Choroid plexus epithelial cell (primary cell): ENCODE data around the gene GRK1.

Experiments
- DNase-seq: peaks from one replicate; pipeline ENCODE4 v3.0.0-alpha.2; 2010; ENCODE audit warnings: low read depth
- H3K4me3 ChIP-seq: 2 replicates; pipeline ENCODE4 v1.5.1; 2011; ENCODE audit warnings: low read depth, mild to moderate bottlenecking, control low read depth, low read length, moderate library complexity
- TF ChIP-seq, protein P1 (sequence below): conservative IDR thresholded peaks from 2 replicates; pipeline ENCODE4 v1.5.1; 2011; ENCODE audit warnings: low read depth, mild to moderate bottlenecking, control low read depth, inconsistent platforms, low read length, moderate library complexity

GRK1 gene

DNA sequence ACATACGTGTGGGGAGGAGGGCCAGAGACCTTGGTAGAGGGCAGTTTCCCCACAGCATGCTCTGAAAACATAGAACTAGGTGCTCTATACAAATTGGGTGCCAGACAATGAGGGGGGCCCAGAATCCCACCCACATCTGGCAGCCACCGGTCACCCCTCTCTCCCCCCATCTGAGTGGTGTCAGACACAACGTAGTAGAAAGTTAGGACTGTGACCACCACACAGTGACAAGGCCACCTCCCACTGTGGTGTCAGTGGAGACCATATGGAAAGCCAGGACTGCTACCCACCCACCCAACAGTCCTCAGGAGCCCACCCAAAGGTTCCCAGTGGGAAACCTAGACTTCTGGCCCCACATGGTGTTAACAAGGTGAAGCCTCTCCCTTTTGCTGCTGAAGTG is 7.0 kb upstream of the GRK1 start:
- TF ChIP-seq, protein P1, sequence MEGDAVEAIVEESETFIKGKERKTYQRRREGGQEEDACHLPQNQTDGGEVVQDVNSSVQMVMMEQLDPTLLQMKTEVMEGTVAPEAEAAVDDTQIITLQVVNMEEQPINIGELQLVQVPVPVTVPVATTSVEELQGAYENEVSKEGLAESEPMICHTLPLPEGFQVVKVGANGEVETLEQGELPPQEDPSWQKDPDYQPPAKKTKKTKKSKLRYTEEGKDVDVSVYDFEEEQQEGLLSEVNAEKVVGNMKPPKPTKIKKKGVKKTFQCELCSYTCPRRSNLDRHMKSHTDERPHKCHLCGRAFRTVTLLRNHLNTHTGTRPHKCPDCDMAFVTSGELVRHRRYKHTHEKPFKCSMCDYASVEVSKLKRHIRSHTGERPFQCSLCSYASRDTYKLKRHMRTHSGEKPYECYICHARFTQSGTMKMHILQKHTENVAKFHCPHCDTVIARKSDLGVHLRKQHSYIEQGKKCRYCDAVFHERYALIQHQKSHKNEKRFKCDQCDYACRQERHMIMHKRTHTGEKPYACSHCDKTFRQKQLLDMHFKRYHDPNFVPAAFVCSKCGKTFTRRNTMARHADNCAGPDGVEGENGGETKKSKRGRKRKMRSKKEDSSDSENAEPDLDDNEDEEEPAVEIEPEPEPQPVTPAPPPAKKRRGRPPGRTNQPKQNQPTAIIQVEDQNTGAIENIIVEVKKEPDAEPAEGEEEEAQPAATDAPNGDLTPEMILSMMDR, result no peak
- no peak for DNase-seq
- no peak overlapping the region for H3K4me3 ChIP-seq

DNA sequence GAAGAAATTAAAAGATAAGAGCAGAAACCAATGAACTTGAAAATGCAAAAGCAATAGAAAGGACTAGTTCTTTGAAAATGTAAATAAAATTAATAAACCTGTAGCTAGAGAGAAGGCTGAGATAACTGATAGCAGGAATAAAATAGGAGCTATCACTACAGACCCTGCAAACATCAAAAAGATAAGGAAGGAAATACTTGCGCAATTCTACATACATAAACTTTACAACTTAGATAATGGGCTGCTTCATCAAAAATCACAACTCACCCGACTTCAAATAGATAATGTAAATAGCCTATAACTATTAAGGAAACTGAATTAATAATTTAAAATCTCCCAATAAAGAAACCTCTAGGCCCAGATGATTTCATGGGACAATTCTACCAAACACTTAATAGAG is 5.5 kb upstream of the GRK1 start:
- TF ChIP-seq, protein P1, result no peak
- H3K4me3 ChIP-seq, result no peak overlapping the region
- no peak for DNase-seq

DNA sequence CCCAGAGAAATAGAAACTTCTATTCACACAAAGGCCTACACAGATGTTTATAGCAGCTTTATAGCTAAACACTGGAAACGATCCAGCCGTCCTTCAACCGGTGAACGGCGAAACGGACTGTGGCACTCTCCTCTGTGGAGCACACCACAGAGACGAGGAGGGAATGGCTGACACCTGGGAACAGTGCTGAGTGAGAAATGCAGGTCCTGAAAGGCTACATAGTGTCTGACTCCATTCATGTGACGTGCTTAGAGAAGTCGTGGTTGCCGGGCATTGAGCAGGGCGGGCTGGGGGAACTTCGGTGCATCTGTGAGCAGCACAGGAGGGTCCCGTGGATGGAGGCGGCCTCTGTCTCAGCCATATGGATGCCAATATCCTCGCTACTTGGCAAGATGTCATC is 3.1 kb upstream of the GRK1 start:
- TF ChIP-seq, protein P1, result no peak
- no peak for DNase-seq
- no peak overlapping the region for H3K4me3 ChIP-seq

DNA sequence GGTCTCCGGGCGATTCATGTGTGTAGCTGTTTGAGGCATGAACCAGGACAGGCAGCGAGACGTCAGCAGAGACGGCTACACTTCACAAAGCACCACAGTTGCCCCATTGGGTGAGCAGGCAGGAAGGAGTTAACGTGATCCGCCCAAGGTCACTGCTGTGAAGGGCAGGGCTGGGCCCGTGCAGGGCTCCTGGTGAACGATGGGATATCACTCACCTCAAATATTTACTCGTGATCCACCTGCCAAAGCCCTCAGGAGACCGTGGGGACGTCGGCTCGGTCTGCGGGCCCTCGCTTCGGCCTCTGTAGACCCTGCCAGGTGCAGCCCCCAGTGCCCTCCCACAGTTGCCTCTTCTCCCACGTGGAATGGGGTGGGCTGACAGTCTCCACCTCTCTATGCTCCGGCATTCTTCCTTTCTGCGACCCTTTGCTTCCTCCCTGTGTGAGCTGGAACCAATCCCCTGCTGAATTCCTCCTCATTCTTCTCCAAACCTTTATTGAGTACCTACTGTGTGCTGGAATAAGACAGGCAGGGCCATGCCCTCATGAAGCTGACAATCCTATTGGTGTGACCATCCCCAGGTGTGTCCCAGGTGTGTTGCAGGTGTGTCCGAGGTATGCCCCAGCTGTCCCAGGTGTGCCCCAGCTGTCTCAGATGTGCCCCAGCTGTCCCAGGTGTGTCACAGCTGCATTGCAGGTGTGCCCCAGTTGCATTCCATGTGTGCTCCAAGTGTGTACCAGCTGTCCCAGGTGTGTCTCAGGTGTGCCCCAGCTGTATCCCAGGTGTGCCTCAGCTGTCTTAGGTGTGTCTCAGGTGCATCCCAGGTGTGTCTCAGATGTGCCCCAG is 2.0 kb upstream of the GRK1 start:
- DNase-seq, result no peak
- H3K4me3 ChIP-seq, result no peak overlapping the region
- TF ChIP-seq, protein P1, result no peak

DNA sequence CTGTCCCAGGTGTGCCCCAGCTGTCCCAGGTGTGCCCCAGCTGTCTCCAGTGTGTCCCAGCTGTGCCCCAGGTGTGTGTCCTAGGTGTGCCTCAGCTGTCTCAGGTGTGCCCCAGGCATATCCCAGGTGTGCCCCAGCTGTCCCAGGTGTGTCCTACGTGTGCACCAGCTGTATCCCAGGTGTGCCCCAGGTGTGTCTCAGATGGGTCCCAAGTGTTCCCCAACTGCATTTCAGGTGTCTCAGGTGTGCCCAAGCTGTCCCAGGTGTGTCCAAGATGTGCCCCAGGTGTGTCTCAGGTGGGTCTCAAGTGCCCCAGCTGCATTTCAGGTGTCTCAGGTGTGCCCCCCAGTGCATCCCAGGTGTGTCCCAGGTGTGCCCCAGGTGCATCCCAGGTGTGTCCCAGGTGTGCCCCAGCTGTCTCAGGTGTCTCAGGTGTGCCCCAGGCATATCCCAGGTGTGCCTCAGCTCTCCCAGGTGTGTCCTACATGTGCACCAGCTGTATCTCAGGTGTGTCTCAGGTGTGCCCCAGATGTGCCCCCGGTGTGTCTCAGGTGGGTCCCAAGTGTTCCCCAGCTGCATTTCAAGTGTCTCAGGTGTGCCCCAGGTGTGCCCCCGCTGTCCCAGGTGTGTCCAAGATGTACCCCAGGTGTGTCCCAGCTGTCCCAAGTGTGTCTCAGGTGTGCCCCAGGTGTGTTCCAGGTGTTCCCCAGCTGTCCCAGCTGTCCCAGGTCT is 1.3 kb upstream of the GRK1 start:
- H3K4me3 ChIP-seq, result no peak overlapping the region
- no peak for DNase-seq
- TF ChIP-seq, protein P1, result no peak

DNA sequence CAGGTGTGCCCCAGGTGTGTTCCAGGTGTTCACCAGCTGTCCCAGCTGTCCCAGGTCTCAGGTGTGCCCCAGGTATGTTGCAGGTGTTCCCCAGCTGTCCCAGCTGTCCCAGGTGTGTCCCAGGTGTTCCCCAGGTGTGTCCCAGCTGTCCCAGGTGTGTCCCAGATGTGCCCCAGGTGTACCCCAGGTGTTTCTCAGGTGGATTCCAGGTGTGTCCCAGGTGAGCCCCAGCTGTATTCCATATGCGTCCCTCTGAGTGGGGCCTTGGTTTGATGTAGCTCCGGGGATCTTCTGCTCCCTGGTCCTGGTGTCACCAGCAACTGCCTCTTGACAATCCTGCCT is 719 bp upstream of the GRK1 start:
- DNase-seq, result no peak
- H3K4me3 ChIP-seq, result no peak overlapping the region
- TF ChIP-seq, protein P1, result no peak
